Fibroblast of the aortic adventitia (primary cell): ENCODE results near the gene MED12. TPM values are rescaled to one million over a fixed set of nuclear protein-coding genes. Genes with fewer than 3 reads are reported as not detected.

Source experiments
- DNase-seq: peaks from one replicate; pipeline ENCODE4 v3.0.0-alpha.2; 2010; ENCODE audit warnings: low read depth
- H3K4me3 ChIP-seq: 2 replicates; pipeline ENCODE4 v1.5.1; 2011; ENCODE audit warnings: low read depth, mild to moderate bottlenecking, control low read depth, low read length, moderate library complexity
- CTCF ChIP-seq: IDR thresholded peaks from 2 replicates; pipeline ENCODE4 v1.5.1; 2011; ENCODE audit warnings: mild to moderate bottlenecking, low read length, control low read depth, inconsistent platforms; ENCODE audit not compliant: insufficient read depth
- small RNA-seq: library from RNA; depleted of rRNA; stranded (forward); fragments of <200 nt; gene quantifications from one replicate; pipeline ENCODE3, GENCODE V24; 2012
- total RNA-seq: library from RNA; depleted of rRNA; stranded (reverse); fragments of >200 nt; gene quantifications from 2 replicates; pipeline ENCODE4 v1.2.3, GENCODE V29; 2012; ENCODE audit warnings: low replicate concordance

The MED12 gene
- total RNA-seq, 1 donor, result 24.3 TPM

- no peak for DNase-seq
- no peak for TF ChIP-seq CTCF
- H3K4me3 ChIP-seq, result no peak overlapping the region
Observed at GRCh38 chrX:71183341-71183740, 64.9 kb downstream of the MED12 start.

DNA sequence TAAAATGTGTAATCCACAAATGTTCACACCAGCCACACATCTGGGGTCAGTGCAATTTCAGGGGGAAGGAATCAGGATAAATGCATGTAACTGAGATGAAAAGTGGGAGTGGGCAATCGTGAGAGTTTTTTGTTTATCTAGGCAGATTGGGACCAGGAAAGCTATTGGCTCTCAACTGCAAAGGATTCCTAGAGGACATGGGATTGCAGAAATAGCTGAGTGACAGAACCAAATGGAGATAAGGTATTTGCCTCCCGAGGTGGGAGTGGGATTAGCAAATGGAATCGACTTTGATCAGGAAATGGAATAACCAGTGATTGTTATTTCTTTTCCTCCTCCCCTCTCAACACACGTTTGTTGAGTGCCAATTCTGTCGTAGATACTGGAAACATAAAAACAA, 65.7 kb downstream of the MED12 start:
- TF ChIP-seq CTCF, result no peak
- no peak overlapping the region for H3K4me3 ChIP-seq
- DNase-seq, result no peak

DNA sequence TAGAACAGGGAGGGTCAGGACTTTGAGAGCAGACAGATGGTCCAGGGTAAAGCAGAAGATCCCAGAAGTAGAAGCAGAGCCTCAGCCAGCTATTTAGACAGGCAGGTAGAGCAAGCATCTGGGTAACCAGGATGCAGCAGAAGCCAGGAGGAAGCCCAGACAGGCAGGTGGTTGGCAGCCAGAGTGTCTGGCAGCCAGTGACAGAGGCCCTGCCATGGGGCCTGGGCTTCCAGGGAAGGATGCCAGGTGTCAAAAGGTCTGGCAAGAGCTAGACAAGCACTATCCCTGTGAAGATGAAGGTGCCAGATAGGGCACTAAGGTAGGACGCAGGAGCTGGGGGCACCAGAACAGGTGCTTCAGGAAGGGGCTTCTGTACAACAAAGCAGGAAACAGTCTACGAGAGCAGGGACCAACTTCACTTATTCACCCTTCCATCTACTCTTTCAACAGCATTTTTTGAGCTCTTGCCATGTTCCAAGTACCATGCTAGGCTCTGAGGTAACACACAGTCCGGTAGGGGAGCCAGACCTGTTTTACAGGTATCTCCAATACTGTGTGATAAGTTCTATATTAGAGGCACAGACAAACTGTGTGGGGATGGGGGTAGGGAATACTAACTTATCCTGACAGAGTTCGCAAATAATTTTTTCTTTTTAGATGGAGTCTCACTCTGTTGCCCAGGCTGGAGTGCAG, 66.6 kb downstream of the MED12 start:
- no peak overlapping the region for H3K4me3 ChIP-seq
- DNase-seq, result no peak
- TF ChIP-seq CTCF, result no peak

GRCh38 chrX:71191248-71191647, 72.9 kb downstream of the MED12 start:
- no peak overlapping the region for H3K4me3 ChIP-seq
- no peak for DNase-seq
- TF ChIP-seq CTCF, result no peak

Small RNAs within 50 kb of the gene (small RNA-seq; reads per million reads assigned to genes)
- not detected for gene CXorf65

Other genes with a start within 250 kb of the MED12 start
- gene TEX11, start 209.9 kb upstream of the MED12 start, total RNA-seq, result not detected in 2 replicates
- gene SLC7A3, start 187.5 kb upstream of the MED12 start, total RNA-seq, result not detected in 2 replicates
- 61.7 and 64.1 TPM in 2 replicates for gene SNX12, start 50.3 kb upstream of the MED12 start, total RNA-seq
- 4.2 and 75.8 TPM in 2 replicates for gene FOXO4, start 22.7 kb upstream of the MED12 start, total RNA-seq
- not detected in 2 replicates for gene CXorf65, start 11.9 kb upstream of the MED12 start, total RNA-seq
- gene IL2RG, start 7.0 kb upstream of the MED12 start, total RNA-seq, result not detected in 2 replicates
- 1.5 and 4.2 TPM in 2 replicates for gene NLGN3, start 26.2 kb downstream of the MED12 start, total RNA-seq
- not detected in 2 replicates for gene GJB1, start 104.6 kb downstream of the MED12 start, total RNA-seq
- gene ZMYM3, start 135.5 kb downstream of the MED12 start, total RNA-seq, result 10.6 and 20.3 TPM in 2 replicates
- gene NONO, start 165.0 kb downstream of the MED12 start, total RNA-seq, result 330 and 444 TPM in 2 replicates
- 2.6 and 6.2 TPM in 2 replicates for gene ITGB1BP2, start 183.2 kb downstream of the MED12 start, total RNA-seq
- gene TAF1, start 247.8 kb downstream of the MED12 start, total RNA-seq, result 29.8 and 74.4 TPM in 2 replicates